GM12891 (cell line): Measurements from ENCODE around the gene NPIPB2.
A peak's percentile ranks its signal among the peaks of the same experiment; 100 is the strongest.
"Not testable (repeated sequence)": the region's sequence is repeated elsewhere in the genome, so short reads cannot be mapped to it uniquely, and the experiment has no call there.

Experiments used
- DNase-seq: peaks from one replicate; pipeline ENCODE4 v3.0.0; 2011; ENCODE audit warnings: low spot score; ENCODE audit not compliant: insufficient read length
- FAIRE-seq: peaks from 2 replicates; lab custom pipeline; 2011; peaks lifted over from hg19 to GRCh38; lab: Jason Lieb, UNC
- PAX5 ChIP-seq: IDR thresholded peaks from 2 replicates; pipeline ENCODE4 v1.6.1; 2011; ENCODE audit warnings: low read length, moderate library complexity, mild to moderate bottlenecking; ENCODE audit not compliant: insufficient read depth, severe bottlenecking
- POLR2A ChIP-seq: IDR thresholded peaks from 2 replicates; pipeline ENCODE4 v1.6.1; 2011; ENCODE audit warnings: low read depth, low read length, control low read depth
- POLR2AphosphoS5 ChIP-seq: IDR thresholded peaks from 2 replicates; pipeline ENCODE4 v1.6.1; 2011; ENCODE audit warnings: low read depth, low read length, control low read depth
- POU2F2 ChIP-seq: IDR thresholded peaks from 2 replicates; pipeline ENCODE4 v1.6.1; 2011; ENCODE audit warnings: low read depth, mild to moderate bottlenecking, control low read depth, low read length, moderate library complexity
- SPI1 ChIP-seq: IDR thresholded peaks from 2 replicates; pipeline ENCODE4 v1.6.1; 2011; ENCODE audit warnings: low read depth, low read length, control low read depth
- TAF1 ChIP-seq: IDR thresholded peaks from 2 replicates; pipeline ENCODE4 v1.6.1; 2011; ENCODE audit warnings: low read depth, low read length, control low read depth

Gene NPIPB2

DNA sequence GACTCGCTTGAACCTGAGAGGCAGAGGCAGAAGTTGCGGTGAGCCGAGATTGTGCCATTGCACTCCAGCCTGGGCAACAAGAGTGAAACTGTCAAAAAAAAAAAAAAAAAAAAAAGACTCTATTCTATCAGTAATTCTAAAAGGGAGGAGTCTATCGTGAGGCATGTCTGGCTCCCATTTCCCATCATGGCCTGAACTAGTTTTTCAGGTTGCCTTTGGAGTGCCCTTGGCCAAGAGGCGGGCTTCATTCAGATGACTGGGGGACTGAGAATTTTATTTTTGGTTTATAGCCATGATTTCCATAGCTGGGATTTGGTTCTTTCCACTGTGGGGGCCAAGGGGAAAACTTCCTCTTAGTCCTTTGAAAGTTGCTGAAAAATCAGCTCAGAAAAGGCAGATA lies 31.2 kb upstream of the NPIPB2 start:
- FAIRE-seq (no peak), DNase-seq (no peak)
- no peak for TF ChIP-seq TAF1
- TF ChIP-seq POU2F2: no peak
- no peak for TF ChIP-seq PAX5
- TF ChIP-seq POLR2AphosphoS5: no peak
- TF ChIP-seq POLR2A: no peak
- no peak for TF ChIP-seq SPI1

DNA sequence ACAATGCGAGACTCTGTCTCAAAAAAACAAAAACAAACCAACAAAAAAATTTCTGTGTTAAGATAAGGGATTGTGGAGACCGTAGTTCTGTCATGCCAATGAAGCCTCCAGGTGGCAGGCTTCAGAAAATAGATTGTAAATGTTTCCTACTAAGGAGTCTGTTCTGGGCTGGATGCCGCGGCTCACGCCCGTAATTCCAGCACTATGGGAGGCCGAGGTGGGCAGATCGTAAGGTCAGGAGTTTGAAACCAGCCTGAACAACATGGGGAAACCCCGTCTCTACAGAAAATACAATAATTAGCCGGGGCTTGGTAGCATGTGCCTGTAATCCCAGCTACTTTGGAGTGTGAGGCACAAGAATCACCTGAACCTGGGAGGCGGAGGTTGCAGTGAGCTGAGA lies 30.3 kb upstream of the NPIPB2 start:
- DNase-seq (no peak), FAIRE-seq (no peak)
- no peak for TF ChIP-seq PAX5
- no peak for TF ChIP-seq POU2F2
- TF ChIP-seq POLR2AphosphoS5: no peak
- TF ChIP-seq SPI1: no peak
- no peak for TF ChIP-seq POLR2A
- no peak for TF ChIP-seq TAF1

GRCh38 chr16:11970292-11970691 lies 28.4 kb upstream of the NPIPB2 start:
- peak; percentile 40 for TF ChIP-seq PAX5
- DNase-seq: not testable (repeated sequence)
- FAIRE-seq: peak; percentile 66

DNA sequence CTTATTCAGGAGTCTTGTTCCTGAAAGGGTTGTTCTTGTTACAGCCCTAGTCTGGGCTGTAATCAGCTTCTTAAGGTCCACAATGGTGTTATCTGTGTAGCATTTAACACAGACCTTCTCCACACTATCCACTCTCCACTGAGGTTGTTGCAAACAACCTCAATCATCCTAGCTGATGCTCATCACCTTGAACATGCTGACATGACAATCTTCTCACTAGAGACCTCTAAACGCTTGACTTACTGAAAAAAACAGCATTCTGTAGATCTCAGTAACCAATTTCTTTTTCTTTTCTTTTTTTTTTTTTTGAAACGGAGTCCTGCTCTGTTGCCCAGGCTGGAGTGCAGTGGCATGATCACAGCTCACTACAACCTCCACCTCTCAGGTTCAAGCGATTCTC lies 26.7 kb upstream of the NPIPB2 start:
- DNase-seq (no peak), FAIRE-seq (no peak)
- TF ChIP-seq PAX5: no peak

GRCh38 chr16:11967195-11967911 lies 25.5 kb upstream of the NPIPB2 start:
- FAIRE-seq: no peak
- no peak for TF ChIP-seq POLR2AphosphoS5
- TF ChIP-seq POU2F2: no peak
- DNase-seq: no peak

GRCh38 chr16:11966173-11966572 lies 24.3 kb upstream of the NPIPB2 start:
- FAIRE-seq (peak; percentile 62), DNase-seq (no peak)
- TF ChIP-seq SPI1 (peak; percentile 98), POLR2A (no peak; the same call in 1 of the 2 replicates), PAX5 (no peak), POLR2AphosphoS5 (peak; percentile 53; the same call in 1 of the 2 replicates), POU2F2 (no peak), TAF1 (no peak)

GRCh38 chr16:11964761-11965551 lies 23.1 kb upstream of the NPIPB2 start, which contains the start of gene TNFRSF17:
TNFRSF17 (plus strand) TSS chr16:11965210; CDS start chr16:11965325, 115 bp downstream.
- no peak for DNase-seq
- TF ChIP-seq POU2F2 (peak; percentile 93), SPI1 (no peak), POLR2A (peak; percentile 82; the same call in 1 of the 2 replicates), PAX5 (peak; percentile 41), TAF1 (peak; percentile 56; the same call in 1 of the 2 replicates), POLR2AphosphoS5 (peak; percentile 89)
- peak; percentile 82 for FAIRE-seq

GRCh38 chr16:11963706-11964105 lies 21.9 kb upstream of the NPIPB2 start:
- TF ChIP-seq POLR2AphosphoS5 (no peak), SPI1 (no peak), POU2F2 (no peak), TAF1 (no peak), PAX5 (no peak), POLR2A (no peak)
- FAIRE-seq (no peak), DNase-seq (no peak)

DNA sequence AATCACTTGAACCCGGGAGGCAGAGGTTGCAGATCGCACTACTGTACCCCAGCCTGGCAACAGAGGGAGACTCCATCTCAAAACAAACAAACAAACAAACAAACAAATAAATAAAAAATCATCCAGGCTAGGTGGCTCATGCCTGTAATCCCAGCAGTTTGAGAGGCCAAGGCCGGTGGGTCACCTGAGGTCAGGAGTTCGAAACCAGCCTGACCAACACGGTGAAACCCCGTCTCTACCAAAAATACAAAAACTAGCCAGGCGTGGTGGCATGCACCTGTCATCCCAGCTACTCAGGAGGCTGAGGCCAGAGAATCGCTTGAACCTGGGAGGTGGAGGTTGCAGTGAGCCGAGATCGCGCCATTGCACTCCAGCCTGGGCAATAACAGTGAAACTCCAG lies 21.1 kb upstream of the NPIPB2 start:
- DNase-seq, FAIRE-seq: not testable (repeated sequence)
- peak; percentile 67 for TF ChIP-seq PAX5

GRCh38 chr16:11962457-11962856 lies 20.6 kb upstream of the NPIPB2 start:
- not testable (repeated sequence) for FAIRE-seq, DNase-seq
